Measurements from ENCODE around the gene DEUP1.

- TF ChIP-seq EZH2 (IDR thresholded peaks at IDR 0.05; ENCODE audit: insufficient read depth, poor library complexity, severe bottlenecking) (no peak), EZH2phosphoT487 (IDR thresholded peaks at IDR 0.05; ENCODE audit: insufficient read depth, low read depth) (no peak)
Observed at GRCh38 chr11:93368022-93368421, 37.5 kb downstream of the DEUP1 start.
